SKM-1 treated with dmso at 0.1 percent for 144 hours (cell line): Measurements from ENCODE around the gene SHPK.

Experiments used
- DNase-seq: peaks from one replicate; lab custom pipeline; 2025; ENCODE audit not compliant: unreplicated experiment; lab: John Stamatoyannopoulos, UW

SHPK gene

GRCh38 chr17:3636154-3636907 is at the start of gene SHPK, which contains the start of gene CTNS:
SHPK (minus strand) TSS chr17:3636250; CDS start chr17:3636219, 31 bp downstream.
CTNS (plus strand) TSS chr17:3636760; CDS start chr17:3640207, 3,447 bp downstream.
- DNase-seq, result peak; percentile 78

GRCh38 chr17:3685174-3685573 is 49.1 kb upstream of the SHPK start:
- DNase-seq, result no peak

GRCh38 chr17:3683054-3683511 is 47.0 kb upstream of the SHPK start:
- no peak for DNase-seq

GRCh38 chr17:3682033-3682432 is 46.0 kb upstream of the SHPK start:
- no peak for DNase-seq

- DNase-seq, result no peak
These were observed 45.5 kb upstream of the SHPK start for GRCh38 chr17:3681565-3681964.

GRCh38 chr17:3681057-3681456 is 45.0 kb upstream of the SHPK start:
- no peak for DNase-seq

GRCh38 chr17:3679531-3680126 is 43.6 kb upstream of the SHPK start:
- DNase-seq, result no peak

GRCh38 chr17:3678821-3679530 is 42.9 kb upstream of the SHPK start:
- no peak for DNase-seq

GRCh38 chr17:3678095-3678820 is 42.2 kb upstream of the SHPK start:
- no peak for DNase-seq

GRCh38 chr17:3675886-3676285 is 39.8 kb upstream of the SHPK start:
- no peak for DNase-seq

- no peak for DNase-seq
These were observed 36.5 kb upstream of the SHPK start for GRCh38 chr17:3672571-3672970.

GRCh38 chr17:3669548-3669947 is 33.5 kb upstream of the SHPK start:
- no peak for DNase-seq

- DNase-seq, result no peak
These were observed 33.0 kb upstream of the SHPK start for GRCh38 chr17:3669085-3669347.

- peak; percentile 81 for DNase-seq
These were observed 32.4 kb upstream of the SHPK start, which contains the start of the genes EMC6 and TAX1BP3 for GRCh38 chr17:3668279-3669084. EMC6 (plus strand) TSS chr17:3668812; CDS start chr17:3669147, 335 bp downstream. TAX1BP3 (minus strand) TSS chr17:3668578; CDS start chr17:3668526, 52 bp downstream.

- DNase-seq, result no peak
These were observed 31.6 kb upstream of the SHPK start for GRCh38 chr17:3667366-3668278.

- DNase-seq, result no peak
These were observed 30.5 kb upstream of the SHPK start for GRCh38 chr17:3666516-3666915.

GRCh38 chr17:3665834-3666233 is 29.8 kb upstream of the SHPK start:
- DNase-seq, result no peak

- no peak for DNase-seq
These were observed 27.3 kb upstream of the SHPK start for GRCh38 chr17:3663102-3664011.
